SK-N-SH (cell line): ENCODE data around the gene SLC35D3.

Experiments
- JUND ChIP-seq: IDR thresholded peaks from 2 replicates; pipeline ENCODE4 v1.4.0; 2012
- MXI1 ChIP-seq: IDR thresholded peaks from 2 replicates; pipeline ENCODE4 v1.6.1; 2012; ENCODE audit warnings: mild to moderate bottlenecking, low read depth, low read length, improper control_type of control experiment
- RAD21 ChIP-seq: IDR thresholded peaks from 2 replicates; pipeline ENCODE4 v1.6.1; 2012; ENCODE audit warnings: mild to moderate bottlenecking, low read length
- TAF1 ChIP-seq: IDR thresholded peaks from 2 replicates; pipeline ENCODE4 v1.6.1; 2012; ENCODE audit warnings: low read depth, mild to moderate bottlenecking, low read length, moderate library complexity, borderline replicate concordance
- TCF12 ChIP-seq: IDR thresholded peaks from 2 replicates; pipeline ENCODE4 v1.4.0; 2012
- TF ChIP-seq, protein P1 (sequence below): IDR thresholded peaks from 2 replicates; pipeline ENCODE4 v1.6.1; 2012; ENCODE audit warnings: mild to moderate bottlenecking, low read depth, low read length, moderate library complexity
- TF ChIP-seq, protein P2 (sequence below): fragments of 200-600 bp; sonication (generic); IDR thresholded peaks from 2 replicates; pipeline ENCODE4 v1.6.1; 2017; ENCODE audit warnings: antibody characterized with exemption, mild to moderate bottlenecking, moderate library complexity
- TF ChIP-seq, protein P3 (sequence below): IDR thresholded peaks from 2 replicates; pipeline ENCODE4 v1.4.0; 2012; ENCODE audit warnings: low read depth, borderline replicate concordance
- TF ChIP-seq, protein P4 (sequence below): IDR thresholded peaks from 2 replicates; pipeline ENCODE4; 2012

DNA sequence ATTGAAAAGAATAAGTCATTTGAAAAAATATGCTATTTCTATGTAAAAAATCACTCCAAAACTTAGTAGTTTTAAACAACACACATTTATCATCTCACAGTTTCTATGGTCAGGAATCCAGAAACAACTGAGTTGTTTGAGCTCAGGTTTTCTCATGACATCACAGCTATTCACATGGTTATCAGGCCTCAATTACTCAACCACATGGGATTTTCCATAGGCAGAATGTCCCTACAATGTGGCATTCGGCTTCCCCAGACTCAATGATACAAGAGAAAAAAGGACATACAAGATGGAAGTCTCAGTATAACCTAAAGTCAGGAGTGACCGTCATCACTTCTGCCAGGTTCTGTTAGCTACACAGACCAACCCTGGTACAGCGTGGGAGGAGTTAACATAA lies 3.4 kb upstream of the SLC35D3 start:
- TF ChIP-seq TCF12 (no peak), MXI1 (no peak), JUND (no peak), RAD21 (no peak), TAF1 (no peak)
- TF ChIP-seq, protein P1, sequence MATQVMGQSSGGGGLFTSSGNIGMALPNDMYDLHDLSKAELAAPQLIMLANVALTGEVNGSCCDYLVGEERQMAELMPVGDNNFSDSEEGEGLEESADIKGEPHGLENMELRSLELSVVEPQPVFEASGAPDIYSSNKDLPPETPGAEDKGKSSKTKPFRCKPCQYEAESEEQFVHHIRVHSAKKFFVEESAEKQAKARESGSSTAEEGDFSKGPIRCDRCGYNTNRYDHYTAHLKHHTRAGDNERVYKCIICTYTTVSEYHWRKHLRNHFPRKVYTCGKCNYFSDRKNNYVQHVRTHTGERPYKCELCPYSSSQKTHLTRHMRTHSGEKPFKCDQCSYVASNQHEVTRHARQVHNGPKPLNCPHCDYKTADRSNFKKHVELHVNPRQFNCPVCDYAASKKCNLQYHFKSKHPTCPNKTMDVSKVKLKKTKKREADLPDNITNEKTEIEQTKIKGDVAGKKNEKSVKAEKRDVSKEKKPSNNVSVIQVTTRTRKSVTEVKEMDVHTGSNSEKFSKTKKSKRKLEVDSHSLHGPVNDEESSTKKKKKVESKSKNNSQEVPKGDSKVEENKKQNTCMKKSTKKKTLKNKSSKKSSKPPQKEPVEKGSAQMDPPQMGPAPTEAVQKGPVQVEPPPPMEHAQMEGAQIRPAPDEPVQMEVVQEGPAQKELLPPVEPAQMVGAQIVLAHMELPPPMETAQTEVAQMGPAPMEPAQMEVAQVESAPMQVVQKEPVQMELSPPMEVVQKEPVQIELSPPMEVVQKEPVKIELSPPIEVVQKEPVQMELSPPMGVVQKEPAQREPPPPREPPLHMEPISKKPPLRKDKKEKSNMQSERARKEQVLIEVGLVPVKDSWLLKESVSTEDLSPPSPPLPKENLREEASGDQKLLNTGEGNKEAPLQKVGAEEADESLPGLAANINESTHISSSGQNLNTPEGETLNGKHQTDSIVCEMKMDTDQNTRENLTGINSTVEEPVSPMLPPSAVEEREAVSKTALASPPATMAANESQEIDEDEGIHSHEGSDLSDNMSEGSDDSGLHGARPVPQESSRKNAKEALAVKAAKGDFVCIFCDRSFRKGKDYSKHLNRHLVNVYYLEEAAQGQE: no peak
- TF ChIP-seq, protein P2, sequence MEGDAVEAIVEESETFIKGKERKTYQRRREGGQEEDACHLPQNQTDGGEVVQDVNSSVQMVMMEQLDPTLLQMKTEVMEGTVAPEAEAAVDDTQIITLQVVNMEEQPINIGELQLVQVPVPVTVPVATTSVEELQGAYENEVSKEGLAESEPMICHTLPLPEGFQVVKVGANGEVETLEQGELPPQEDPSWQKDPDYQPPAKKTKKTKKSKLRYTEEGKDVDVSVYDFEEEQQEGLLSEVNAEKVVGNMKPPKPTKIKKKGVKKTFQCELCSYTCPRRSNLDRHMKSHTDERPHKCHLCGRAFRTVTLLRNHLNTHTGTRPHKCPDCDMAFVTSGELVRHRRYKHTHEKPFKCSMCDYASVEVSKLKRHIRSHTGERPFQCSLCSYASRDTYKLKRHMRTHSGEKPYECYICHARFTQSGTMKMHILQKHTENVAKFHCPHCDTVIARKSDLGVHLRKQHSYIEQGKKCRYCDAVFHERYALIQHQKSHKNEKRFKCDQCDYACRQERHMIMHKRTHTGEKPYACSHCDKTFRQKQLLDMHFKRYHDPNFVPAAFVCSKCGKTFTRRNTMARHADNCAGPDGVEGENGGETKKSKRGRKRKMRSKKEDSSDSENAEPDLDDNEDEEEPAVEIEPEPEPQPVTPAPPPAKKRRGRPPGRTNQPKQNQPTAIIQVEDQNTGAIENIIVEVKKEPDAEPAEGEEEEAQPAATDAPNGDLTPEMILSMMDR: no peak
- TF ChIP-seq, protein P3, sequence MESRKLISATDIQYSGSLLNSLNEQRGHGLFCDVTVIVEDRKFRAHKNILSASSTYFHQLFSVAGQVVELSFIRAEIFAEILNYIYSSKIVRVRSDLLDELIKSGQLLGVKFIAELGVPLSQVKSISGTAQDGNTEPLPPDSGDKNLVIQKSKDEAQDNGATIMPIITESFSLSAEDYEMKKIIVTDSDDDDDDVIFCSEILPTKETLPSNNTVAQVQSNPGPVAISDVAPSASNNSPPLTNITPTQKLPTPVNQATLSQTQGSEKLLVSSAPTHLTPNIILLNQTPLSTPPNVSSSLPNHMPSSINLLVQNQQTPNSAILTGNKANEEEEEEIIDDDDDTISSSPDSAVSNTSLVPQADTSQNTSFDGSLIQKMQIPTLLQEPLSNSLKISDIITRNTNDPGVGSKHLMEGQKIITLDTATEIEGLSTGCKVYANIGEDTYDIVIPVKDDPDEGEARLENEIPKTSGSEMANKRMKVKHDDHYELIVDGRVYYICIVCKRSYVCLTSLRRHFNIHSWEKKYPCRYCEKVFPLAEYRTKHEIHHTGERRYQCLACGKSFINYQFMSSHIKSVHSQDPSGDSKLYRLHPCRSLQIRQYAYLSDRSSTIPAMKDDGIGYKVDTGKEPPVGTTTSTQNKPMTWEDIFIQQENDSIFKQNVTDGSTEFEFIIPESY: no peak
- TF ChIP-seq, protein P4, sequence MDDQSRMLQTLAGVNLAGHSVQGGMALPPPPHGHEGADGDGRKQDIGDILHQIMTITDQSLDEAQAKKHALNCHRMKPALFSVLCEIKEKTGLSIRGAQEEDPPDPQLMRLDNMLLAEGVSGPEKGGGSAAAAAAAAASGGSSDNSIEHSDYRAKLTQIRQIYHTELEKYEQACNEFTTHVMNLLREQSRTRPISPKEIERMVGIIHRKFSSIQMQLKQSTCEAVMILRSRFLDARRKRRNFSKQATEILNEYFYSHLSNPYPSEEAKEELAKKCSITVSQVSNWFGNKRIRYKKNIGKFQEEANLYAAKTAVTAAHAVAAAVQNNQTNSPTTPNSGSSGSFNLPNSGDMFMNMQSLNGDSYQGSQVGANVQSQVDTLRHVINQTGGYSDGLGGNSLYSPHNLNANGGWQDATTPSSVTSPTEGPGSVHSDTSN: no peak
